Sigmoid colon (tissue), 7 donors: ENCODE measurements around the gene TCAP. TPM values are rescaled to one million over a fixed set of nuclear protein-coding genes. Genes with fewer than 3 reads are reported as not detected.

Experiments
- DNase-seq: peaks from one replicate; pipeline ENCODE4 v3.0.0-alpha.2; 2019
- H3K27ac ChIP-seq, 4 donors: fragments of 200-600 bp; sonication (generic); one replicate each; pipeline ENCODE4 v1.5.1; 2016 to 2019; ENCODE audit warnings: mild to moderate bottlenecking in 1 of 4
- H3K27me3 ChIP-seq, 3 donors: fragments of 200-600 bp; sonication (generic); one replicate each; pipeline ENCODE4 v1.5.1; 2019; ENCODE audit warnings: mild to moderate bottlenecking in 1 of 3
- H3K36me3 ChIP-seq, 4 donors: fragments of 200-600 bp; sonication (generic); one replicate each; pipeline ENCODE4 v1.5.1; 2016 to 2019
- H3K4me1 ChIP-seq, 4 donors: fragments of 200-600 bp; sonication (generic); one replicate each; pipeline ENCODE4 v1.5.1; 2017 to 2019
- H3K4me3 ChIP-seq, 4 donors: fragments of 200-600 bp; sonication (generic); one replicate each; pipeline ENCODE4 v1.5.1; 2017 to 2019; ENCODE audit warnings: mild to moderate bottlenecking in 2 of 4, moderate library complexity in 1 of 4
- H3K9me3 ChIP-seq, 4 donors: fragments of 200-600 bp in 3 of 4; sonication (generic) in 3 of 4; one replicate each; pipeline versions ENCODE4 v1.5.1 to v1.6.1; 2013 to 2019
- CTCF ChIP-seq, 4 experiments: fragments of 450-650 bp in 3 of 4; fragments of 200-600 bp in 1 of 4; IDR thresholded peaks; one replicate each; pipeline ENCODE4 v1.5.1; 2016 to 2019; ENCODE audit warnings: antibody characterized with exemption in 4 of 4, mild to moderate bottlenecking in 3 of 4, moderate library complexity in 2 of 4
- EP300 ChIP-seq, 4 donors: sonication (generic); formaldehyde crosslinking; IDR thresholded peaks; one replicate each; pipeline ENCODE4 v1.6.1; 2017; ENCODE audit warnings: antibody characterized with exemption in 4 of 4
- POLR2A ChIP-seq, 2 donors: fragments of 450-650 bp; IDR thresholded peaks; one replicate each; pipeline ENCODE4 v1.6.1; 2016; ENCODE audit warnings: antibody characterized with exemption in 2 of 2, mild to moderate bottlenecking in 2 of 2, moderate library complexity in 2 of 2
- POLR2AphosphoS5 ChIP-seq, 4 donors: sonication (generic); formaldehyde crosslinking; IDR thresholded peaks; one replicate each; pipeline ENCODE4 v1.6.1; 2017; ENCODE audit warnings: antibody characterized with exemption in 4 of 4
- WGBS, 2 donors: extraction: QIAGEN DNeasy Blood & Tissue Kit; methylation state at CpG; one replicate each; pipeline ENCODE4 v1.1.7; 2013; 5-methylcytosine and 5-hydroxymethylcytosine counted together
- intact Hi-C: fragments of 100-400 bp; cut with DNase I; formaldehyde crosslinking; loops from one replicate; pipeline ENCODE4 v1.15.1; 2023
- polyA plus RNA-seq, 3 donors: library from polyadenylated mRNA; stranded (reverse); fragments of 200-250 nt; gene quantifications; one replicate each; pipeline ENCODE4 v1.2.3, GENCODE V29; 2013
- total RNA-seq, 4 donors: library from RNA; depleted of rRNA; stranded (reverse); fragments of >200 nt; gene quantifications; one replicate each; pipeline ENCODE4 v1.1.0, GENCODE V29; 2016
- donor health status: healthy with polysubstance abuse.
- donor health status: Bipolar disorder and iron deficiency.
- donor health status: healthy.

The TCAP gene
- total and polyA plus RNA-seq, 7 donors, result 0.49 to 3.5 (median 1.1) TPM; not detected in 1

DNA sequence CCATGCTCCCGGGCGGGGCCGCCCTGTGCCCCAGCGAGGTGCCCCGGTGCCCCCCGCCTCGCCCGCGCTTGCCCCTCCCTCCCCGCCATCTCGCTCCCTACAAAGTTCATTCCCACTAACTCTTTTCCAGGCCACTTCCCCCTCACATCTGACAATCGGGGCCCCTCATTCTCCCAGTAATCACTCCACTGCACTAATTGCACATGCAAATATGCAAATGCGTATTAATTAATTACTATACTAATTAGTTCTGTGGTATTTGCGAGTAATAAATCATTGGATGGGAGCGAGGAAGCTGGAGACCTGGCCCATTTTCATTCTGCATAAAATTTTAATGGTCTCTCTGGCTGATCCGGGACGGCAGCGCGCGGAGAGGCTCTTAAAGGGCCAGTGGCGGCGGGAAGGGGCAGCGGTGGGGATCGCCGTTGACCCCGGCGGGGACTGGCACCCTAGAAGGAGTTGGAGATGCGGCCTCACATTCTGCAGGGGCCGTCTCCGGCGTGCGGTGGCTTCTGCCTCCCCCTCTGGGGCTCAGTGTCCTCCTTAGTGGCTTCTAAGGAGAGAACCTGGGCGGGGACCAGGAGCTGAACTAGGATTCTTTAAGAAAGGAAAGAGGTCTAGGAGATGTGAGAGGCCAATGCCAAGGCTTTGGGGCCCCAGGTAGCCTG, 46.8 kb upstream of the TCAP start:
- Histone ChIP-seq H3K36me3 (no peaks in the 10 kb centered on the region), H3K27ac (peak overlapping the region; percentile 60 to 77 (median 69)), H3K9me3 (no peaks in the 10 kb centered on the region), H3K27me3 (peaks cover 0 to 18% (median 10%) of the 10 kb centered on the region in 3 donors), H3K4me1 (peaks cover 0 to 30% (median 25%) of the 10 kb centered on the region in 4 donors), H3K4me3 (peak overlapping the region; percentile 27 to 70 (median 58))
- DNase-seq, result no peak
- TF ChIP-seq POLR2A (IDR thresholded peaks at IDR 0.05) (no peak), EP300 (IDR thresholded peaks at IDR 0.05) (no peak), CTCF (IDR thresholded peaks at IDR 0.05) (no peak), POLR2AphosphoS5 (IDR thresholded peaks at IDR 0.05) (no peak)
- 2 to 4% methylated on average over 33 of the region's 33 CpGs for WGBS, 2 donors
- intact Hi-C loops, result no loop called here

GRCh38 chr17:39618956-39619785, 46.0 kb upstream of the TCAP start:
- 25 to 56% methylated on average over 13 of the region's 13 CpGs for WGBS, 2 donors
- Histone ChIP-seq H3K4me3 (peak overlapping the region in 2 of 4 donors; percentile 55 to 70), H3K36me3 (no peaks in the 10 kb centered on the region), H3K27ac (peak overlapping the region in 2 of 4 donors; percentile 67 to 77), H3K4me1 (peaks cover 0 to 33% (median 25%) of the 10 kb centered on the region in 4 donors), H3K9me3 (no peaks in the 10 kb centered on the region), H3K27me3 (peaks cover 0 to 18% (median 6%) of the 10 kb centered on the region in 3 donors)
- intact Hi-C loops, result no loop called here
- no peak for TF ChIP-seq EP300 (IDR thresholded peaks at IDR 0.05)
- no peak for TF ChIP-seq POLR2AphosphoS5 (IDR thresholded peaks at IDR 0.05)
- no peak for TF ChIP-seq POLR2A (IDR thresholded peaks at IDR 0.05)
- TF ChIP-seq CTCF (IDR thresholded peaks at IDR 0.05), result no peak
- DNase-seq, result no peak

DNA sequence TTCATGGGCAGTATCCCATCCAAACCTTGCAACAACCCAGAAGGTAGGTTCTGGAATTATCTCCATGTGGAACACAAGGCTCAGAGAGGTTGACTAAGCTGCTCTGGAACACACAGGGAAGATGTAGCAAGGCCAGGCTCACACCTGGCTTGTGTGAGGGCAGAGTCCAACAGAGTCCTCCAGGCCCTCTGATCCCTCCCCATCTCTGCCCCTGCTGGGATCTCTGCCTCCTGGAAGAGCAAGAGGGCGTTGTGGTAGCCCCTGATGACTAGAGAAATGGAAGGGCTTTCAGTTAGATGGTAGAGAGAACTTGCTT, 45.4 kb upstream of the TCAP start:
- peaks cover 0 to 33% (median 25%) of the 10 kb centered on the region in 4 donors for H3K4me1 ChIP-seq
- H3K9me3 ChIP-seq, result no peaks in the 10 kb centered on the region
- no peak overlapping the region for H3K27ac ChIP-seq
- TF ChIP-seq POLR2AphosphoS5 (IDR thresholded peaks at IDR 0.05), result no peak
- TF ChIP-seq EP300 (IDR thresholded peaks at IDR 0.05), result no peak
- no peak for TF ChIP-seq POLR2A (IDR thresholded peaks at IDR 0.05)
- TF ChIP-seq CTCF (IDR thresholded peaks at IDR 0.05), result no peak
- intact Hi-C loops, result loop anchor here (10.0 kb wide), 1 partner anchor 355 kb away; no protein-coding TSS in a partner anchor
- no peak for DNase-seq
- no peaks in the 10 kb centered on the region for H3K36me3 ChIP-seq
- H3K4me3 ChIP-seq, result no peak overlapping the region
- WGBS, 2 donors, result 15 to 62% methylated on average over 1 of the region's 1 CpG
- H3K27me3 ChIP-seq, result peaks cover 1 to 16% (median 5%) of the 10 kb centered on the region in 3 donors

GRCh38 chr17:39621523-39622379, 43.4 kb upstream of the TCAP start:
- DNase-seq, result peak; percentile 93
- Histone ChIP-seq H3K9me3 (no peaks in the 10 kb centered on the region), H3K27me3 (peaks cover 14 to 32% (median 22%) of the 10 kb centered on the region in 3 donors), H3K4me3 (no peak overlapping the region), H3K27ac (no peak overlapping the region), H3K4me1 (peaks cover 0 to 38% (median 30%) of the 10 kb centered on the region in 4 donors), H3K36me3 (no peaks in the 10 kb centered on the region)
- no peak for TF ChIP-seq EP300 (IDR thresholded peaks at IDR 0.05)
- TF ChIP-seq POLR2AphosphoS5 (IDR thresholded peaks at IDR 0.05), result peak in 1 of 4 donors; percentile 9
- TF ChIP-seq CTCF (IDR thresholded peaks at IDR 0.05), result peak; percentile 99 to 100 (median 99)
- no peak for TF ChIP-seq POLR2A (IDR thresholded peaks at IDR 0.05)
- WGBS, 2 donors, result 11% methylated on average over 26 of the region's 26 CpGs
- intact Hi-C loops, result loop anchor here (1.0 to 10.0 kb wide), 4 partner anchors 47 to 353 kb away; partner anchors contain the start of genes MIEN1 and PNMT
